CD14-positive monocyte (primary cell): Measurements from ENCODE around the gene CHRNB4. TPM values are rescaled to one million over a fixed set of nuclear protein-coding genes. Genes with fewer than 3 reads are reported as not detected.

Experiments used
- DNase-seq, 3 donors: peaks; one replicate each; pipeline ENCODE4 v3.0.0-alpha.2; 2011 to 2022
- H2AFZ ChIP-seq: 2 replicates; pipeline ENCODE4 v1.6.0; 2012; ENCODE audit warnings: mild to moderate bottlenecking, low read depth, low read length, inconsistent platforms; ENCODE audit not compliant: insufficient read depth, poor library complexity, severe bottlenecking
- H3K27ac ChIP-seq, 2 donors: 1 replicate in 1 of 2; 2 replicates in 1 of 2; pipeline ENCODE4 v1.5.1; 2012 to 2013; ENCODE audit warnings: low read length in 2 of 2, control low read depth in 1 of 2, inconsistent platforms in 1 of 2, low read depth in 1 of 2, mild to moderate bottlenecking in 1 of 2
- H3K27me3 ChIP-seq, 2 donors: one replicate each; pipeline versions ENCODE4 v1.6.0 to v1.6.1; 2011 to 2013; ENCODE audit warnings: low read length in 2 of 2; ENCODE audit not compliant: control insufficient read depth in 2 of 2, insufficient read depth in 2 of 2
- H3K36me3 ChIP-seq, 2 donors: replicated peaks in 1 of 2; 1 replicate in 1 of 2; 2 replicates in 1 of 2; pipeline versions ENCODE4 v1.5.1 to v1.6.1; 2012 to 2013; ENCODE audit warnings: low read length in 2 of 2, control low read depth in 1 of 2, inconsistent platforms in 1 of 2, mild to moderate bottlenecking in 1 of 2; ENCODE audit not compliant: insufficient read depth in 2 of 2, control insufficient read depth in 1 of 2
- H3K4me1 ChIP-seq, 2 donors: 1 replicate in 1 of 2; 2 replicates in 1 of 2; pipeline versions ENCODE4 v1.5.1 to v1.6.1; 2012 to 2013; ENCODE audit warnings: low read length in 2 of 2, control low read depth in 1 of 2, inconsistent platforms in 1 of 2, mild to moderate bottlenecking in 1 of 2, moderate library complexity in 1 of 2; ENCODE audit not compliant: insufficient read depth in 2 of 2, control insufficient read depth in 1 of 2
- H3K4me2 ChIP-seq: replicated peaks from 2 replicates; pipeline ENCODE3; 2012; ENCODE audit warnings: low read length, moderate library complexity, mild to moderate bottlenecking; ENCODE audit not compliant: poor library complexity, severe bottlenecking; ENCODE audit errors: extremely low read depth
- H3K4me3 ChIP-seq, 3 experiments: fragments of 200-600 bp in 1 of 3; sonication (generic) in 1 of 3; replicated peaks in 1 of 3; 1 replicate in 2 of 3; 2 replicates in 1 of 3; pipeline ENCODE4 v1.5.1; 2011 to 2013; ENCODE audit warnings: low read length in 3 of 3, mild to moderate bottlenecking in 3 of 3, control low read depth in 2 of 3, low read depth in 2 of 3, inconsistent platforms in 1 of 3, moderate library complexity in 1 of 3
- H3K79me2 ChIP-seq: 2 replicates; pipeline ENCODE4 v1.6.0; 2012; ENCODE audit warnings: mild to moderate bottlenecking, control low read depth, inconsistent platforms, low read length, moderate library complexity; ENCODE audit not compliant: insufficient read depth
- H3K9ac ChIP-seq: 2 replicates; pipeline ENCODE4 v1.6.0; 2017; ENCODE audit warnings: low read length, mild to moderate bottlenecking; ENCODE audit not compliant: insufficient read depth, poor library complexity, severe bottlenecking
- H3K9me3 ChIP-seq, 2 donors: replicated peaks in 1 of 2; 1 replicate in 1 of 2; 2 replicates in 1 of 2; pipeline versions ENCODE4 v1.5.1 to v1.6.1; 2012 to 2013; ENCODE audit warnings: low read length in 2 of 2, control low read depth in 1 of 2; ENCODE audit not compliant: control insufficient read depth in 1 of 2, insufficient read depth in 1 of 2
- H4K20me1 ChIP-seq: 2 replicates; pipeline ENCODE4 v1.6.0; 2012; ENCODE audit warnings: mild to moderate bottlenecking, low read length, control low read depth, moderate library complexity; ENCODE audit not compliant: insufficient read depth
- H3K27ac Mint-ChIP-seq, 7 donors: one replicate each; pipeline ENCODE4 v1.8.0; 2020; ENCODE audit warnings: mild to moderate bottlenecking in 7 of 7, mixed read lengths in 7 of 7, moderate library complexity in 6 of 7, inconsistent platforms in 2 of 7
- H3K27me3 Mint-ChIP-seq, 3 donors: one replicate each; pipeline ENCODE4 v1.8.0; 2021 to 2022; ENCODE audit warnings: low read depth in 3 of 3, mild to moderate bottlenecking in 3 of 3, mixed read lengths in 3 of 3, moderate library complexity in 3 of 3, inconsistent platforms in 1 of 3
- H3K36me3 Mint-ChIP-seq, 2 donors: one replicate each; pipeline ENCODE4 v1.8.0; 2020; ENCODE audit warnings: mixed read lengths in 2 of 2, inconsistent platforms in 1 of 2, mild to moderate bottlenecking in 1 of 2
- H3K4me1 Mint-ChIP-seq: one replicate; pipeline ENCODE4 v1.8.0; 2020; ENCODE audit warnings: mild to moderate bottlenecking, mixed read lengths
- H3K4me3 Mint-ChIP-seq, 2 donors: one replicate each; pipeline ENCODE4 v1.8.0; 2020; ENCODE audit warnings: mild to moderate bottlenecking in 2 of 2, mixed read lengths in 2 of 2, moderate library complexity in 1 of 2
- H3K9me3 Mint-ChIP-seq, 7 donors: one replicate each; pipeline ENCODE4 v1.8.0; 2020 to 2022; ENCODE audit warnings: mixed read lengths in 7 of 7, mild to moderate bottlenecking in 6 of 7, moderate library complexity in 6 of 7, inconsistent platforms in 2 of 7
- WGBS: methylation state at CpG from one replicate; pipeline ENCODE4 v1.1.5; 2013; ENCODE audit warnings: missing lambda C conversion rate; ENCODE audit not compliant: insufficient coverage; 5-methylcytosine and 5-hydroxymethylcytosine counted together
- intact Hi-C, 2 donors: fragments of 100-400 bp; cut with micrococcal nuclease; formaldehyde crosslinking; loops; one replicate each; pipeline versions ENCODE4 v1.15.0 to v1.15.1; 2023
- polyA plus RNA-seq, 3 donors: library from polyadenylated mRNA; depleted of rRNA in 1 of 3; unstranded in 2 of 3; stranded (reverse) in 1 of 3; fragments of 300-500 nt in 2 of 3; fragments of >200 nt in 1 of 3; fragmentation: Illumina TruSeq in 2 of 3; gene quantifications; 1 replicate in 2 of 3; 2 replicates in 1 of 3; pipeline ENCODE4 v1.2.3, GENCODE V29; 2012 to 2021
- TF ChIP-seq, protein P1 (sequence below): fragments of 200-600 bp; IDR thresholded peaks from one replicate; pipeline ENCODE4 v1.8.0; 2022; ENCODE audit warnings: antibody characterized with exemption, mild to moderate bottlenecking

CHRNB4 gene
- polyA plus RNA-seq, 3 donors: not detected

DNA sequence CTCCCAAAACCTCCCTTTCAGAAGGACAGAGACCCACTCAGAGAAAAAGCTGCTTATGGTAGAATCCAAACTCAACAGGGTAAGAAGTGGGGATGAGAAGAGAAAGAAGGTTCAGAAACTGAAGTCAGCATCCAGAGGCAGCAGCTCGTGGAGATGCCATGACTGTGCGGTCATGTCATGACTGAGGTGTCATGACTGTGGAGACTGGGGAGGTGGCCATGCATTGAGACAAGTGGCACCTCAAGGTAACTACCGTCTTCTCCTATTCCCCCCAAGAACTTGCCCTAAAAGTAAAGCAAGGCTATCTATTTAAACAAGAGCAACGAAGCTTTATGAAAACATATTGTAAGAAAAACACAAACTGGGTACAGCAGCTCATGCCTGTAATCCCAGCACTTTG lies 35.3 kb downstream of the CHRNB4 start:
- no peaks in the 10 kb centered on the region for H3K79me2 ChIP-seq
- intact Hi-C loops: no loop called here
- H3K4me2 ChIP-seq: no peak overlapping the region
- H3K36me3 Mint-ChIP-seq: no peaks in the 10 kb centered on the region
- peaks cover 14 to 40% (median 18%) of the 10 kb centered on the region in 3 donors for H3K27me3 Mint-ChIP-seq
- no peak overlapping the region for H3K27ac Mint-ChIP-seq
- H2AFZ ChIP-seq: no peak overlapping the region
- TF ChIP-seq, protein P1, sequence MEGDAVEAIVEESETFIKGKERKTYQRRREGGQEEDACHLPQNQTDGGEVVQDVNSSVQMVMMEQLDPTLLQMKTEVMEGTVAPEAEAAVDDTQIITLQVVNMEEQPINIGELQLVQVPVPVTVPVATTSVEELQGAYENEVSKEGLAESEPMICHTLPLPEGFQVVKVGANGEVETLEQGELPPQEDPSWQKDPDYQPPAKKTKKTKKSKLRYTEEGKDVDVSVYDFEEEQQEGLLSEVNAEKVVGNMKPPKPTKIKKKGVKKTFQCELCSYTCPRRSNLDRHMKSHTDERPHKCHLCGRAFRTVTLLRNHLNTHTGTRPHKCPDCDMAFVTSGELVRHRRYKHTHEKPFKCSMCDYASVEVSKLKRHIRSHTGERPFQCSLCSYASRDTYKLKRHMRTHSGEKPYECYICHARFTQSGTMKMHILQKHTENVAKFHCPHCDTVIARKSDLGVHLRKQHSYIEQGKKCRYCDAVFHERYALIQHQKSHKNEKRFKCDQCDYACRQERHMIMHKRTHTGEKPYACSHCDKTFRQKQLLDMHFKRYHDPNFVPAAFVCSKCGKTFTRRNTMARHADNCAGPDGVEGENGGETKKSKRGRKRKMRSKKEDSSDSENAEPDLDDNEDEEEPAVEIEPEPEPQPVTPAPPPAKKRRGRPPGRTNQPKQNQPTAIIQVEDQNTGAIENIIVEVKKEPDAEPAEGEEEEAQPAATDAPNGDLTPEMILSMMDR: no peak
- peaks cover 0 to 3% (median 1%) of the 10 kb centered on the region in 7 donors for H3K9me3 Mint-ChIP-seq
- no peak overlapping the region for H3K4me3 ChIP-seq
- no peak overlapping the region for H3K27ac ChIP-seq
- H3K4me3 Mint-ChIP-seq: no peak overlapping the region
- no peaks in the 10 kb centered on the region for H3K4me1 Mint-ChIP-seq
- no peaks in the 10 kb centered on the region for H3K9me3 ChIP-seq
- DNase-seq: no peak
- no peak overlapping the region for H3K9ac ChIP-seq
- H3K36me3 ChIP-seq: no peaks in the 10 kb centered on the region
- no peaks in the 10 kb centered on the region for H4K20me1 ChIP-seq
- no peaks in the 10 kb centered on the region for H3K4me1 ChIP-seq
- WGBS: 100% methylated on average over 2 of the region's 4 CpGs
- H3K27me3 ChIP-seq: no peaks in the 10 kb centered on the region

DNA sequence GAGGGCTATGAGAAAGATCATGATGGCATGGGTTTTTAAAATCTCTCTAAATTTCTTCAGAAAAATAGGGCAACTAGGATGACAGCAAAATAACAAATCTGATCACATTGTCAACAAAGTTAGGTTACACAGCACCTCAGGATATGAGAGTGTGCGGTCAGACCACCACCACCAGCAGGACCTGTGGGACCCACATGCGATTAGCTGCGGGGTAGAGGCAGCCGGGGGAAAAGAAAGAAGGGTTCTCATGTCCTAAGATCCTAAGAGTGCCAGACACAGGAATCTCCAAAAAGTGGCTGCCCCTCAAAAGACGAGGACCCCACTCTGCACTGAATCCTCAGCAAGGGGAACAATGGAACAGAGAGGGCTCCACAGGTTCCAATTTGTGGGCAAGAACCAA lies 35.8 kb downstream of the CHRNB4 start:
- H3K4me3 ChIP-seq: no peak overlapping the region
- Mint-ChIP-seq H3K9me3 (peaks cover 0 to 3% (median 1%) of the 10 kb centered on the region in 7 donors), H3K4me3 (no peak overlapping the region), H3K27ac (no peak overlapping the region), H3K27me3 (peaks cover 14 to 39% (median 18%) of the 10 kb centered on the region in 3 donors), H3K4me1 (no peaks in the 10 kb centered on the region), H3K36me3 (no peaks in the 10 kb centered on the region)
- DNase-seq: no peak
- TF ChIP-seq, protein P1: no peak
- no peaks in the 10 kb centered on the region for H3K4me1 ChIP-seq
- no peaks in the 10 kb centered on the region for H3K27me3 ChIP-seq
- intact Hi-C loops: no loop called here
- H3K79me2 ChIP-seq: no peaks in the 10 kb centered on the region
- no peak overlapping the region for H3K27ac ChIP-seq
- no peak overlapping the region for H3K9ac ChIP-seq
- 93% methylated on average over 5 of the region's 5 CpGs for WGBS
- H2AFZ ChIP-seq: no peak overlapping the region
- no peak overlapping the region for H3K4me2 ChIP-seq
- H3K36me3 ChIP-seq: no peaks in the 10 kb centered on the region
- H3K9me3 ChIP-seq: no peaks in the 10 kb centered on the region
- no peaks in the 10 kb centered on the region for H4K20me1 ChIP-seq
